HG03103 (cell line): ENCODE data around the gene SGO1.
"Not testable (repeated sequence)": the region's sequence is repeated elsewhere in the genome, so short reads cannot be mapped to it uniquely, and the experiment has no call there.

Source experiments
- ATAC-seq: cut with Tn5 transposase; IDR thresholded peaks from one replicate; pipeline ENCODE4 v1.9.1; 2021; ENCODE audit warnings: low read depth; ENCODE audit not compliant: unreplicated experiment

The SGO1 gene

GRCh38 chr3:20185679-20186599 lies at the start of gene SGO1:
Gene SGO1 (minus strand): TSS chr3:20186206. CDS start chr3:20184027, 2,179 bp downstream.
- ATAC-seq, result peak; percentile 87

- no peak for ATAC-seq
These were observed 49.8 kb upstream of the SGO1 start for GRCh38 chr3:20235796-20236195.

GRCh38 chr3:20232906-20233780 lies 47.1 kb upstream of the SGO1 start:
- ATAC-seq, result no peak

GRCh38 chr3:20230954-20231353 lies 44.9 kb upstream of the SGO1 start:
- ATAC-seq, result no peak

GRCh38 chr3:20225769-20226168 lies 39.8 kb upstream of the SGO1 start:
- ATAC-seq, result no peak

- no peak for ATAC-seq
These were observed 36.3 kb upstream of the SGO1 start for GRCh38 chr3:20222274-20222673.

GRCh38 chr3:20218215-20218614 lies 32.2 kb upstream of the SGO1 start:
- ATAC-seq, result no peak

GRCh38 chr3:20215636-20216035 lies 29.6 kb upstream of the SGO1 start:
- ATAC-seq, result no peak

GRCh38 chr3:20213491-20213890 lies 27.5 kb upstream of the SGO1 start:
- not testable (repeated sequence) for ATAC-seq

- not testable (repeated sequence) for ATAC-seq
These were observed 21.9 kb upstream of the SGO1 start for GRCh38 chr3:20207945-20208344.

GRCh38 chr3:20205898-20206297 lies 19.9 kb upstream of the SGO1 start:
- ATAC-seq, result not testable (repeated sequence)

- ATAC-seq, result no peak
These were observed 15.1 kb upstream of the SGO1 start for GRCh38 chr3:20201143-20201542.

- ATAC-seq, result no peak
These were observed 11.8 kb upstream of the SGO1 start for GRCh38 chr3:20197775-20198174.

GRCh38 chr3:20194793-20195460 lies 8.9 kb upstream of the SGO1 start:
- no peak for ATAC-seq

GRCh38 chr3:20190991-20191390 lies 5.0 kb upstream of the SGO1 start:
- no peak for ATAC-seq

GRCh38 chr3:20186600-20187004 lies 596 bp upstream of the SGO1 start:
- no peak for ATAC-seq

GRCh38 chr3:20185331-20185678 lies 701 bp downstream of the SGO1 start:
- ATAC-seq, result peak; percentile 5

GRCh38 chr3:20182206-20182605 lies 3.8 kb downstream of the SGO1 start:
- ATAC-seq, result no peak

GRCh38 chr3:20181276-20181675 lies 4.7 kb downstream of the SGO1 start:
- no peak for ATAC-seq

- no peak for ATAC-seq
These were observed 12.1 kb downstream of the SGO1 start for GRCh38 chr3:20173844-20174410.

GRCh38 chr3:20161714-20162113 lies 24.3 kb downstream of the SGO1 start:
- ATAC-seq, result no peak
